ENCODE measurements around the gene FBXL17. TPM values are rescaled to one million over a fixed set of nuclear protein-coding genes. Genes with fewer than 3 reads are reported as not detected.
"Not testable (repeated sequence)": the region's sequence is repeated elsewhere in the genome, so short reads cannot be mapped to it uniquely, and the experiment has no call there.

FBXL17 gene
- total RNA-seq, 4 donors from 2014 or later, result 16.1 to 31.8 (median 18.8) TPM

DNA sequence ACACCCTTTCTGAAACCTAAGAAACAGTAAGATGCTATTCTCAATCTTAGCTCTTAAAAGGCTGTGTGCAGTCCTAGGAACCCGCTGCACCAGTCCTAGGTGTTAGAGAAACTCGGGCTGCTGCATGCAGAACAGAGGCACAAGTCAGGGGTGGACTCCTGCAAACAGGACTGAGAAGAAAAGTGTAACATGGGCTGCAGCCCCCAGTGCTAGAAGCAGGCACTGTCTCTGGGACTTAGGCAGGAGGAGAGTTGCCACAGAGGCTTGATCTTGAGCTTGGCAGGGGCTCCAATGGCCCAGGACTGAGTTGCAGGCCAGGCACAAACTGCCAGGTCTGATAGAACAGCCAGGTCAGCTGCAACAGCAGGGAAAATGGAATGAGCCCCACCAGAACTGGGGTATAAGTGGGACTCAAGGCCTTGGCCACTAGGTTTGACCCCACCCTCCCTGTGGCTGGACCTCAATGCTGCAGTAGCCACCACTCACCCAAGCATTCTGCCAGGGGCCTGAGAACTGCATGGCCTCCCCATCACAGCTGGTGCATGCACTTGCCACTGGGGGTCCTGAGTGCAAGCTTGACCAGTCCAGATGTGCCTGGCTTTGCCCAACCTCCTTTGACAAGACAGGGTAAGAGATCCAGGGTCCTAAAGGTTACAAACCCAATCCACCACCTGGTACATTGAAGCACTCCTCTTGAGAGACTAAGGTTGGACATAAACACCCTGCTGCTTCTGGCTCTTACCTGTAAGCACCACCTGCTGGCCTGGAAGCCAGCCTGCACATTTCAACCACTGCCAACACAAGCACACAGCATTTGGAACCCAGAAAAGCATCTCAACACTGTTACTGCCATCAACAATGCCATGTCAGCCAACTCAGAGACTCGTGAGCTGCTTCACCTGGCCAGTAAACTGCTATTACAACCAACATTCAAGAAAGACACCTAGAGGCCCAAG, 103.3 kb downstream of the FBXL17 start:
- WGBS, 2 donors, result 77 to 96% methylated on average over 3 of the region's 3 CpGs
- peak in 1 of 2 donors; percentile 68 for DNase-seq (ENCODE audit: low spot score in 2 of 2)
- TF ChIP-seq POLR2A (IDR thresholded peaks at IDR 0.05), result no peak
- no peak for TF ChIP-seq CTCF (IDR thresholded peaks at IDR 0.05)
- intact Hi-C loops (cut with DNase I; ENCODE audit: low total_unique reads), result no loop called here
- no peak overlapping the region for H3K4me3 ChIP-seq (ENCODE audit: low read depth, poor library complexity, severe bottlenecking)

- no peak for TF ChIP-seq POLR2A (IDR thresholded peaks at IDR 0.05)
- WGBS, 2 donors, result 76 to 86% methylated on average over 1 of the region's 1 CpG
- no peak for DNase-seq (ENCODE audit: low spot score in 2 of 2)
- H3K4me3 ChIP-seq (ENCODE audit: low read depth, poor library complexity, severe bottlenecking), result no peak overlapping the region
- intact Hi-C loops (cut with DNase I; ENCODE audit: low total_unique reads), result no loop called here
Observed at GRCh38 chr5:108276187-108277050, 105.5 kb downstream of the FBXL17 start.

- WGBS, 2 donors, result 92 to 96% methylated on average over 10 of the region's 10 CpGs
- DNase-seq (ENCODE audit: low spot score in 2 of 2); intact Hi-C loops (cut with DNase I; ENCODE audit: low total_unique reads); H3K4me3 ChIP-seq (ENCODE audit: low read depth, poor library complexity, severe bottlenecking): not testable (repeated sequence)
Observed at GRCh38 chr5:108274080-108274479, 107.8 kb downstream of the FBXL17 start.

DNA sequence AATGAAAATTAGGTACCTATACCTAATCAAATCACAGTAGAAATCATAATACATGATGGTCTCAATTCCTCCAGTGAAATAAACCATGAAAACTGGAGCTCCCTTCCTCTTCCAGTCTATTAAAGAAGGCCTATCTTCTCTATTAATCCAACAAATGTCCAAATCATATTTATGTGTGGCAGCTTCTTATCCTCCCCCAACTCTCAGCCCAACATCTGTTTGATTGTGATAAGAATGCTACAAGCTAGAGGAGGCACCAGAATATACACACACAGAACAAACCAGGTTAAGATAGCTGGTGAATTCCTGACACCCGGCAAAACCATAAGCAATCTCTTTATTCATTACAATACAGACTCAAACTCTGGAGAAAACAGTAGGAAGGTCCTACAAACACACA, 110.8 kb downstream of the FBXL17 start:
- TF ChIP-seq CTCF (IDR thresholded peaks at IDR 0.05), result no peak
- no peak for TF ChIP-seq POLR2A (IDR thresholded peaks at IDR 0.05)
- intact Hi-C loops (cut with DNase I; ENCODE audit: low total_unique reads), result no loop called here
- WGBS, 2 donors, result 70 to 80% methylated on average over 1 of the region's 1 CpG
- no peak overlapping the region for H3K4me3 ChIP-seq (ENCODE audit: low read depth, poor library complexity, severe bottlenecking)
- no peak for DNase-seq (ENCODE audit: low spot score in 2 of 2)

DNA sequence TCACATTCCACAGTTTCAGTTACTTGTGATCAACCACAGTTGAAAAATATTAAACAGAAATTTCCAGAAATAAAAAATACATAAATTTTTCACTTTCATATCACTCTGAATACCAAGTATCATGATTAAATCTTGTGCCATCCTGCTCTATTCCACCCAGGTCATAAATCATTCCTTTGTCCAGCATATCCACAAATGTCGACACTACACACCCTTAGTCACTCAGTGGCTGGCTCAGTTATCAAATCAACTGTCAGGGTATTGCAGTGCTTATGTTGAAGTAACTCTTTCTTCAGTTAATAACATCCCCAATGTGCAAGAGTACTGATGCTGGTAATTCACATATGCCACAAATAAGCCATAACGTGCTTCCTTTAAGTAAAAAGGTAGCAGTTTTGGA, 115.7 kb downstream of the FBXL17 start:
- H3K4me3 ChIP-seq (ENCODE audit: low read depth, poor library complexity, severe bottlenecking), result no peak overlapping the region
- 69 to 73% methylated on average over 2 of the region's 2 CpGs for WGBS, 2 donors
- no peak for DNase-seq (ENCODE audit: low spot score in 2 of 2)
- intact Hi-C loops (cut with DNase I; ENCODE audit: low total_unique reads), result no loop called here
- TF ChIP-seq CTCF (IDR thresholded peaks at IDR 0.05) (no peak), POLR2A (IDR thresholded peaks at IDR 0.05) (no peak)

DNA sequence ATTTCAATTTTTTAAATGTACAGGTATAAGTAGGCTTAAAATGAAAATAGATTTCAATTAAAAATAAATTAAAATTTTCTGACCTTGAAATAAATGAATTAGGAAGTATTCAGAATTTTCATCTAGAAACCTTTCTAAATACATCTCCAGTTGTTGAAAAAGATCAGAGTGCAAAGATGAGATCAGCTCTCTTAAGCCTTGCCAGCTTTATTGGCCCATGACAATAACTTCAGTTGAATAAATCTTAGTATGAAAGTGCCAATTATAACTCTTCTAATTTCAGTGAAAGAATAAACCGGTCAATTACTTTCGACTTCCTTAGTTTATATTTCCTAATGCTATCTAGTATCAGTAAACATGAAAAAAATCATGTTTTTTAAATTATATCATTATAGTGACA, 117.4 kb downstream of the FBXL17 start:
- intact Hi-C loops (cut with DNase I; ENCODE audit: low total_unique reads), result no loop called here
- TF ChIP-seq POLR2A (IDR thresholded peaks at IDR 0.05), result no peak
- no peak for TF ChIP-seq CTCF (IDR thresholded peaks at IDR 0.05)

More for the DNA sequence above, 117.4 kb downstream of the FBXL17 start:
- no peak for DNase-seq (ENCODE audit: low spot score in 2 of 2)
- H3K4me3 ChIP-seq (ENCODE audit: low read depth, poor library complexity, severe bottlenecking), result no peak overlapping the region
- WGBS, 2 donors, result 56 to 65% methylated on average over 2 of the region's 2 CpGs
